ENCODE data around the gene HOXD8. TPM values are rescaled to one million over a fixed set of nuclear protein-coding genes. Genes with fewer than 3 reads are reported as not detected.
A peak's percentile ranks its signal among the peaks of the same experiment; 100 is the strongest.

HOXD8 gene
- total RNA-seq, 1 donor from 2014 or later = not detected

- peaks cover 83% of the 10 kb centered on the region for H3K27me3 Mint-ChIP-seq (ENCODE audit: low read depth, unreplicated experiment)
Measured at GRCh38 chr2:176173567-176174381, 44.3 kb downstream of the HOXD8 start.

GRCh38 chr2:176174382-176174823, 44.9 kb downstream of the HOXD8 start:
- Histone ChIP-seq H2AFZ (ENCODE audit: low read depth, low read length) (no peak overlapping the region), H3K27me3 (ENCODE audit: insufficient read depth, low read length) (peaks cover 74% of the 10 kb centered on the region), H3K36me3 (ENCODE audit: insufficient read depth, low read length) (no peaks in the 10 kb centered on the region), H3K4me1 (ENCODE audit: insufficient read depth, low read length) (peaks cover 4% of the 10 kb centered on the region), H3K9ac (ENCODE audit: low read length) (no peak overlapping the region), H3K9me3 (ENCODE audit: insufficient read depth, low read depth, low read length) (no peaks in the 10 kb centered on the region), H3K27ac (ENCODE audit: low read depth, low read length) (no peak overlapping the region), H3K79me2 (ENCODE audit: insufficient read depth, low read length) (no peaks in the 10 kb centered on the region), H4K20me1 (ENCODE audit: insufficient read depth, low read length) (no peaks in the 10 kb centered on the region), H3K4me2 (ENCODE audit: low read length) (peak overlapping the region; percentile 50), H3K4me3 (ENCODE audit: insufficient read depth, low read depth, low read length) (no peak overlapping the region)
- no peak for FAIRE-seq
- Mint-ChIP-seq H3K36me3 (ENCODE audit: low read depth, unreplicated experiment) (no peaks in the 10 kb centered on the region), H3K4me1 (ENCODE audit: low read depth, unreplicated experiment) (peaks cover 12% of the 10 kb centered on the region), H3K9me3 (ENCODE audit: unreplicated experiment) (peaks cover 13% of the 10 kb centered on the region), H3K27ac (ENCODE audit: unreplicated experiment) (peak overlapping the region; percentile 62), H3K4me3 (ENCODE audit: unreplicated experiment) (peak overlapping the region; percentile 73), H3K27me3 (ENCODE audit: low read depth, unreplicated experiment) (peaks cover 85% of the 10 kb centered on the region)
- TF ChIP-seq EZH2 (IDR thresholded peaks at IDR 0.05; ENCODE audit: insufficient read depth, low read length) (peak; percentile 61), CTCF (IDR thresholded peaks at IDR 0.05; ENCODE audit: insufficient read depth, low read depth, low read length) (no peak)
- DNase-seq (ENCODE audit: low read depth) = peak; percentile 70

More at GRCh38 chr2:176173567-176174381, 44.3 kb downstream of the HOXD8 start:
- H3K36me3 Mint-ChIP-seq (ENCODE audit: low read depth, unreplicated experiment) = no peaks in the 10 kb centered on the region
- peak overlapping the region; percentile 50 for H3K4me2 ChIP-seq (ENCODE audit: low read length)
- no peaks in the 10 kb centered on the region for H3K79me2 ChIP-seq (ENCODE audit: insufficient read depth, low read length)
- H3K4me1 ChIP-seq (ENCODE audit: insufficient read depth, low read length) = peaks cover 4% of the 10 kb centered on the region
- H4K20me1 ChIP-seq (ENCODE audit: insufficient read depth, low read length) = no peaks in the 10 kb centered on the region
- H3K27ac ChIP-seq (ENCODE audit: low read depth, low read length) = no peak overlapping the region
- peaks cover 68% of the 10 kb centered on the region for H3K27me3 ChIP-seq (ENCODE audit: insufficient read depth, low read length)
- H3K9ac ChIP-seq (ENCODE audit: low read length) = no peak overlapping the region
- H3K27ac Mint-ChIP-seq (ENCODE audit: unreplicated experiment) = no peak overlapping the region
- TF ChIP-seq EZH2 (IDR thresholded peaks at IDR 0.05; ENCODE audit: insufficient read depth, low read length) (no peak), CTCF (IDR thresholded peaks at IDR 0.05; ENCODE audit: insufficient read depth, low read depth, low read length) (no peak)
- FAIRE-seq (no peak), DNase-seq (ENCODE audit: low read depth) (peak; percentile 68)
- no peaks in the 10 kb centered on the region for H3K36me3 ChIP-seq (ENCODE audit: insufficient read depth, low read length)
- no peaks in the 10 kb centered on the region for H3K9me3 ChIP-seq (ENCODE audit: insufficient read depth, low read depth, low read length)
- no peak overlapping the region for H2AFZ ChIP-seq (ENCODE audit: low read depth, low read length)
- H3K4me1 Mint-ChIP-seq (ENCODE audit: low read depth, unreplicated experiment) = peaks cover 12% of the 10 kb centered on the region
- H3K4me3 Mint-ChIP-seq (ENCODE audit: unreplicated experiment) = no peak overlapping the region
- peak overlapping the region; percentile 31 for H3K4me3 ChIP-seq (ENCODE audit: insufficient read depth, low read depth, low read length)
- H3K9me3 Mint-ChIP-seq (ENCODE audit: unreplicated experiment) = peaks cover 13% of the 10 kb centered on the region
